Measurements from ENCODE around the gene RPL19.

- TF ChIP-seq CTCF (IDR thresholded peaks at IDR 0.05) (no peak), POLR2A (IDR thresholded peaks at IDR 0.05) (no peak), POLR2AphosphoS5 (IDR thresholded peaks at IDR 0.05) (peak; percentile 74 to 78)
These were observed 338 bp upstream of the RPL19 start for GRCh38 chr17:39199820-39200069.
